NCI-H2107 (cell line): ENCODE data around the gene BIRC2.
A peak's percentile ranks its signal among the peaks of the same experiment; 100 is the strongest.
"Not testable (repeated sequence)": the region's sequence is repeated elsewhere in the genome, so short reads cannot be mapped to it uniquely, and the experiment has no call there.

Experiments used
- DNase-seq: peaks from one replicate; lab custom pipeline; 2025; lab: John Stamatoyannopoulos, UW

BIRC2 gene

DNA sequence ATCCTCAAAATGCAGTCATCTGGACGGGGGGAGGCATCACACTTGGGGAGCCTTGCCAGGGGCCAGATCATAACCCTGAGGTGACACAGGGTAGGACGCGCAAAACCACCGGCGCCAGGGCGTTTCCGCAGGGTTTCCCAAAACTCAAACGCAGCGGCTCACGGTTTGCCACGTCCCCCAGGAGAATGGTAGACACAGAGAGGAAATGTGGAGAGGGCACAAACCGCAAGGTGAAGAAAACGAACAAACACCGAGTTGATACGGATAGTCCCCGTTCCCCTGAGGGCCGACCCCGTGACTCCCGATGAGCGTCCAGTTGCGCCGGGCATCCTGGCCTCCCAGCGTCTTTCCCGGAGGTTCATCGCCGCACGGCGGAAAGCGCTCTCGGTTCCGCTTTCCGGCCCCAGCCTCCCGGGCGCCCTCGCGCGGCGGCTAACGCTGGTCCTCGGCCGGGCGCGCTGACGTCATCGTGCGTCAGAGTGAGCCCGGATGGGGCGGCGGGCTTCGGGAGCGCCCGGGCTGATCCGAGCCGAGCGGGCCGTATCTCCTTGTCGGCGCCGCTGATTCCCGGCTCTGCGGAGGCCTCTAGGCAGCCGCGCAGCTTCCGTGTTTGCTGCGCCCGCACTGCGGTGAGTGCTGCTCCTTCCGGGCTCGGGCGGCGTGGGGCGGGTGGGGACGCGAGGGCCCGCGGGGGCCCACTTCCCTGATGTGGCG, at the start of gene BIRC2:
Gene BIRC2 (plus strand): TSS at position 467 of the 714 bp plus-strand sequence. CDS start 2,641 bp downstream, outside the sequence.
- DNase-seq, result peak; percentile 92

DNA sequence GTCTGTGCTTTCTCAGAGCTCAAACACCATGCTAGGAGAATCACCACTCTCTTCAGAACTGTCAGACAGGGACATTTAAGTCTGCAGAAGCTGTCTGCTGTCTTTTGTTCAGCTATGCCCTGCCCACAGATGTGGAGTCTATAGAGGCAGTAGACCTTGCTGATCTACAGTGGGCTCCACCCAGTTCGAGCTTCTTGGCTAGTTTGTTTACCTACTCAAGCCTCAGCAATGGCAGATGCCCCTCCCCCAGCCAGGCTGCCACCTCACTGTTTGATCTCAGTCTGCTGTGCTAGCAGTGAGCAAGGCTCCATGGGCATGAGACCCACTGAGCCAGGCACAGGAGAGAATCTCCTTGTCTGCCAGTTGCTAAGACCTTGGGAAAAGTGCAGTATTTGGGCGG, 46.2 kb upstream of the BIRC2 start:
- DNase-seq, result not testable (repeated sequence)

DNA sequence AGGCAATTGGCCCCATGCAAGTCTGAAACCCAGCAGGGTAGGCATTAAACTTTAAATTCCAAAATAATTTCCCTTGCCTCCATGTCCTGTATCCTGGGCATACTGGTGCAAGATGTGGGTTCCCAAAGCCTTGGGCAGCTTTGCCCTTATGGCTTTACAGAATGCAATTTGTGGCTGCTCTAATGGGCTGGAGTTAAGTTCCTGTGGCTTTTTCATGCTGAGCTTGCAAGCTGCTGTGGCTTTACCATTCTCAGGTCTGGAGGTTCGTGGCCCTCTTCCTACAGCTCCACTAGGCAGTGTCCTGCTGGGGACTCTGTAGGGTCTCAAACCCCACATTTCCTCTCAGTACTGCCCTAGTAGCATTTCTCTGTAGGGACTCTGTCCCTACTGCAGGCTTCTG, 44.8 kb upstream of the BIRC2 start:
- DNase-seq, result no peak

DNA sequence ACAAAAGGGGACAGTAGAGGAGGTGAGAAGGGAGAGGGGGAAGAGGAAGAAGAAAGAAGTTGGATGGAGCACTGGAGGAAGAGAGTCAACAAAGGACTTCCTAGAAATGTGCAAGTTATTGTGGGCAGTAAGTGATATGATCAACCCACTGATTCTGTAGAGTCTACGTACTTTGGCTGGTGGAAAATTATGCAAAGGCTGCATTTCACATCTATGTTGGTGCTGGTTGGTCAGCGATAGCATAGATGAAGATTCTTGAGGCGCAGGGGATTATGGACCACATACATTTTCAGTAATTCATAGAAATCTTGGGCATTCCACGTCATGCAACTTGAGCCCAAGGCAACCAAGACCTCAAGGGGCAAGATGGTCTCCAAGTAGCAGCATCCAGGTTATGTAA, 42.3 kb upstream of the BIRC2 start:
- no peak for DNase-seq

DNA sequence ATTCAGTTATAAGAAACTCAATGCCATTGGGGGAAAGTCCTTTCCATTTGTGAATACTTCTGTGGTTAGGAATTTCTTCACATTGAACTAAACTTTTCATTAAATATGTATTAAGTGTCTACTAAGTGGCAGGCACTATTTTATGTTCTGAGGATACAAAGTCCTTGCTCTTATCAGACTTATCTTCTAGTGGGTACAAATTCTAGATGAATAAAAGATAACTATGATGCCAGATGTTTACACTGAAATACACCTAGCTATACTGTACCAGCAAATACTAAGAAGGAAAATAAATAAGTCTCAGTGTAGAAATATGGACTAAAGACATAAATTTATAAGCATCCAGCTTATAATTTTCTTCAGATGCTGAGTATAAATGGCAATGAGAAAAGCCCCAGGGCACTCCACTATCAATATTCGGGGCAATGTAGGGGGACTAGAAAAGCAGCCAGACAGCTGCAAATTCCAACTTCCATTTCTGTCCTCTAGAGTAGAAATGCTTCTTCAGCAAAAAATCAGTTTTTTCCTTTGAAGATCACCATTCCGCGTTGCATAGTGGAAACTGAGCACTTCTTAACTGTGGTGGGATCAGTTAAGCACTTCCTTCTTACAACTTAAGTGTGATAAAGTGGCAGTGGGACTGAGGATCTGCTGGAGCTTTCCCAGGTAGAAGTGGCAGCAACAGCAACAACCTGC, 41.5 kb upstream of the BIRC2 start:
- DNase-seq, result no peak

DNA sequence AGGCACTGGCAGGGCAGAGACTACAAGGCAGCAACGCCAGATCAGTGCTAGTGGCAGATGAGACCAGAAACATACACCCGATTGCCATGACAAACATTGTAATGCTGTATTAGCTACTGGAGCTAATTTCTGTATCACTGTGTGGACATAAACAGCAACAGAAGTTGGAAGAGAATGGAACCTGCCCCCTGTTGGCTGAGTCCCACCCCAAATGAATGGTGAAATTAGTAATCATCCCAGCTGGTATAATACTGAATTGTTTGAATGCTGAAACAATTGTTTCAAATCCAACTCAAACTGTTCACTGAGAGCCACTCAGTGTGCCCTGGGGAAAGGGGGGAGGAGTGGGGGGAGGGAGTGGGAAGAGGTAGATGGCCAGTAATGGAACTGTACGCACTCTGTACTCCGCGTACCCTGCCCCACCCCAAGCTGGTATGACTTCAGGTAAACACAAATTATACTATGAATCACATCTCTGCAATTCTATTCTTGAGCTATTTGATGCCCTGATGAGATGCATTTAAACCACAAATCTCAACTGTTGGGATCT, 40.9 kb upstream of the BIRC2 start:
- no peak for DNase-seq

DNA sequence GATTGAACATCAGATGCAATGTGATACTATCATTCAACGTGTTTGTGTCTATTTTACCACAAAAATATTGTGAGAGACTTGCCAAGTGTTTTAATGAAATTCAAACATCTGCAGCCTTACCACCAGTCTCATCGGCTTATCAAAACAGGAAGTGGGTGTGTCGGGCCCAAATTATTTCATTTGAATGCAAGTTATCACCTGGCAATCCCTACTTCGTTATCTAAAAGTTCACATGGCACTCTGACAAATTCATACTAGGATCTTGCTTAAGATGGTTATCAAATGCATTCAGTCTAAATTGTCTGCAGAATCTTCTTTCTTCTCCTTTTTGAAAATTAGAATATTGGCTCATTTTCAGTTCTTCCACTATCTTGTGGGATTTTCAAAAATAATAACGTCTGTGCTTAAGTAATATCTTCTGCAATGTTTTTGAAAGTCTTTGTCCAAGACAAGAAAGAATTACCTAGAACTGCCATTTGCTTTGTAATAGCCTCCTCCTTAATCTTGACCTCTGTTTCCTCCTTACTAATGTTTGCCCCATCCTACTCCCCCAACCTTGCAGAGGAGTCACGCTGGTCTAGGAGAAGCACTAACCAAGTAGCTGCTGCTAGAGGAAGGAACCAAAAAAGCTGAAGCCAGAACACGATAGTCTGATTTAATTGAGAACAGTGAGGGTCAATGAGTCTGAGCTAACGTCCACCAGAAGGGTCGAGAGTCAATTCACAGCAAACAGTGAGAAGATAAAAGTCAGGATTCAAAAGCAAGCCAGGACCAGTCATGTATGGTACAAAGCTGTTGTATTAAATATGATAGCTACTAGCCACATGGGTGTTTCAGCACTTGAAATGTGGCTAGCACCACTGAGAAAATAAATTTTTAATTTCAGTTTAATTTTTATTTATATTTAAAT, 39.9 kb upstream of the BIRC2 start:
- no peak for DNase-seq

DNA sequence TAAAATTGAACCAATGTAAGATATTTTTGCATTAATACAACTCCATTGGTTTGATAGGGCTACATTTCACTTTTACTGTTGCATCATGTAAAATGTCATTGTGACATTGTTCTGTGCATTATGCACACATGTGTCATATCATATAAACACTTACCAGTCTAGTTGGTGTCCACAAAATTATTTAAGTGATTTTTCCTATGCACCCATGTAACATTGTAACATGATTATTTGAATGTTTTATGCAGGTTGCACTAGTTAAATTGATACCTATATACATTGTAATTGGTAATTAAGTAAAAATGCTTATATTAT, 39.3 kb upstream of the BIRC2 start:
- no peak for DNase-seq

DNA sequence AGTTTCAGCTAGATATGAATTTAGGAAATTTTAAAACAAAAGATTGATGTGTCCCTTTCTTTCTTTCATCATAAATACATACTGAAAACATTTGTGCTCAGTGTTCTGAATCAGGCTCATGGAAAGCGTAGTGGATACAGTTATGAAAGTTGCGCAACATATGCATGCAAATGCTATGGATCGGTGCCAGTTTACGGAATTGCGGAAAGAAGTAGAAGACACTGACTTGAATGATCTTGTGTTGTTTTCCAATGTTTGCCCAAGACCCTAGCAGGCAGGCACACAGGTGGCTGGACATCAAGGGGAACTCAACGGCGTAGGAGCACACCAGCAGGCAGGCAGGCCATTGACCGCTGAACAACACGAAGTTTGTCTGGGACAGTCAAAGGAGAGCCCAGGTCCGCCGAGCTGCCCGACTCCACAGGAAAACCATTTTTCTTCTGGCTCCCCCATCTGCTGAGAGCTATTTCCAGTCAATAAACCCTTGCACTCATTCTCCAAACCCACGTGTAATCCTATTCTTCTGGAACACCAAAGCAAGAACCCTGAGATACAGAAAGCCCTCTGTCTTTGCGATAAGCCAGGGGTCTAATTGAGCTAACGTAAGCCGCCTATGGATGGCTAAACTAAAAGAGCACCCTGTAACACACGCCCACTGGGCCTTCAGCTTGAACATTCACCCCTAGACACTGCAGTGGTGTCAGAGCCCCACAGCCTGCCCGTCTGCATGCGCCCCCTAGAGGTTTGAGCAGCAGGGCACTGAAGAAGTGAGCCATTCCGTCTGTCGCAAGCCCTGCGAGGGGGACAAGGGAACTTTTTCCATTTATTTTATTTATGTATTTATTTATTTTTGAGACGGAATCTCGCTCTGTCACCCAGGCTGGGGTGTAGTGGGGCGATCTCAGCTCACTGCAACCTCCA, 37.1 kb upstream of the BIRC2 start:
- no peak for DNase-seq

DNA sequence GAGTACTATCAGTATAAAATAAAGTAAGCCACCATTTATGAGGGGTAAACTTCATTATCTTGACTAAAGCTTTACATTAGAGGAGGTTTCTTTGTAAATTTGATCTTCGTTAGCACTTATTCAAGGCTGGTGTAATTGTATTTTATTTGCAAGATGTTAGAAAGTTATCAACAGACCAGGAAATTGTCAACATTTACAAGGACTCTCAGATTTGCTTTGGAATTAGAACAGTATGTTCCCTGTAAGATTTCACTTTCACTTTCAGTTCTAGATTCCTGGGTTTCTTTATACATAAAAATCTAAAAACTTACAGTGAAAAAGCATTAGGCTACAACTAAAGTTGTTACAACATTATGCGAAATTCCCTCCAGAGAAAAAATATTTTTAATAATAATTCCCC, 34.3 kb upstream of the BIRC2 start:
- no peak for DNase-seq

DNA sequence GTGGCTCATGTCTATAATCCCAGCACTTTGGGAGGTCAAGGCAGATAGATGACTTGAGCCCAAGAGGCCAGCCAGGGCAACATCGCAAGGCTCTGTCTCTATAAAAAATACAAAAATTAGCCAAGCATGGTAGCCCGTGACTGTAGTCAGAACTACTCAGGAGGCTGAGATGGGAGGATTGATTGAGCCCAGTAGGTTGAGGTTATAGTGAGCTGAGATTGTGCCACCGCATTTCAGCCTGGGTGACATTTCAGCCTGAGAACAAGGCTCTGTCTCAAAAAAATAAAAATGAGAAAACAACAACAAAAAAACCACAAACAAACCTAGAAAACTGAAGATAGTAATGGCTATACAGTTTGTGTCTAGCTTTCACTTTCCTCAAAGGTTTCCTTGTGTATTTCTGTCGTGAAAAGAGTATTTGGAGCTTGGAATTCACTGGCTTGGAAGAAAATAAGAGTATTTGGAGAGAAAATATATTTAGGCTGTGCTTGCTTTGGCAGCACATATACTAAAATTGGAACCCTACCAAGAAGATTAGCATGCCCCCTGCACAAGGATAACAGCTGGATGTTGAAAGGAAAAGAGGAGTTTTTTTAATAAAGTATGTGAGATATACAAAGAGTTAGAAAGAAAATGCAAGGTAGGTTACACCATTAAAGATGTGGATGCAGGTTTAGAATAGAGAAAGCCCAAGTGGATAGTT, 33.6 kb upstream of the BIRC2 start:
- DNase-seq, result no peak

DNA sequence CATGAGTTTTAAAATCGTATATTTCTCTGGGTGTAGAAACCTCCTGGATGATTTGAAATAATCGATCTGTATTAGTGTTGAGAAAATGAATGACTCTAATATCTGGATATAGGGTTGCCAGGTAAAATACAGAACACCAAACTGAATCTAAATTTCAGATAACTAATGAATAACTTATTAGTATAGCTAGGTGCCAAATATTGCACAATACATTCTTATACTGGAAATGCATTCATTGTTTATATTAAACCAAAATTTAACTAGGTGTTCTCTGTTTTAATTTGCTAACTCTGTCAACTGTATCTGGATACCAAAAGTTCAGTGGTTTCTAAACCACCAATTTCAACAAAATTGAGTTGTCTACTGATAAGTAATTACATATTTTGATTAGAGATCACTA, 32.2 kb upstream of the BIRC2 start:
- no peak for DNase-seq

DNA sequence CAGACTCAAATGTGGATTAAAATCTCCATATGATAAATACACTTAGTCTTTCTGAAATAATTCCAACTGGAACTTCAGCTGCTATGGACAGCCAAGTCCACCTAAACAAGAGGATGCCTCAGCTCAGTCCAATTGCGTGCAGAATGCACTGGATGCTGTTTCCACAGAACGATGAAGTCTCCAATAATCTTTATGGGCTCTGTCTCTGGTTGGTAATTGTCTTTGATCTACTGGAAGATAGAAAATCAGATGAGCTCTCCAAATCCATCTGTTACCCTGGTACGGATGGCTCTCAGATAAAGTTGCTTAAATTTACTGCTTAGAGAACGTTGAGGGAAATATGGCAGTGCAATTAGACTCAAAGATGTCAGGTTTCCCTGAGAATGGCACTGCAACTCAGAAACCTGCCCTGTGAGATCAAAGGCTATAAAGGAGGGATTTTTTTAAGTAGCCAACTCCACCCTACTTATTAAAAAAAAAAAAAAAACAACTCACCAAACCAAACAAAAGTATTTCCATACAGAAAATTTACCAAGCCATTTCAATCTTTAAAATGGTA, 30.6 kb upstream of the BIRC2 start:
- no peak for DNase-seq

DNA sequence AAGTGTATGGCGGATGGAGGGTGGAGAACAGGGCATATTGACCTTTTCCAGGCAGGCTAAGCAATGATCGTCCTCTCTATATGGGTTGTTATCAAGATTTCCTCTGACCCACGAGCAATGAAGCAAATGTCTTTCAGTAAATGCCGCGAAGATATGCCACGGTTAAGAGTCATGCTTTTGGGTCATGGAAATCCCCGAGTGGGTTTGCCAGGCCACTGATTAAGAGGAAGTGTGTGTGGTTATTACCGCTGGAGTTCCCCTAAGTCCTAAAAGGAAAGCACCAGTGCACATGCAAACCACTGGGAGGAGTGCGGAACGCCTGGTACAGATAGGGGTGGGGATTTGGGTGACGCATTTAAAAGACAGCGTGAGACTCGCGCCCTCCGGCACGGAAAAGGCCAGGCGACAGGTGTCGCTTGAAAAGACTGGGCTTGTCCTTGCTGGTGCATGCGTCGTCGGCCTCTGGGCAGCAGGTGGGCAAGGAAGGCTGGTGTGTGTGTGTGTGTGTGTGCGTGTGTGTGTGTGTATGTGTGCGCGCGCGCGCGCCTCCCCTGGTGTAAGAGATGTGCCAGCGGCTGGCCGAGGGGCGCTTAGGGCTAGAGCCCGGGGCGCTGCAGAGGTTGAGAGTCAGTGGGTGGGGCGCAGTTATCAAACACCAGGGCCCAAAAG, 29.8 kb upstream of the BIRC2 start, which contains the start of gene BIRC3:
Gene BIRC3 (plus strand): TSS at position 386 of the 669 bp plus-strand sequence. CDS start 7,026 bp downstream, outside the sequence.
- peak; percentile 80 for DNase-seq

DNA sequence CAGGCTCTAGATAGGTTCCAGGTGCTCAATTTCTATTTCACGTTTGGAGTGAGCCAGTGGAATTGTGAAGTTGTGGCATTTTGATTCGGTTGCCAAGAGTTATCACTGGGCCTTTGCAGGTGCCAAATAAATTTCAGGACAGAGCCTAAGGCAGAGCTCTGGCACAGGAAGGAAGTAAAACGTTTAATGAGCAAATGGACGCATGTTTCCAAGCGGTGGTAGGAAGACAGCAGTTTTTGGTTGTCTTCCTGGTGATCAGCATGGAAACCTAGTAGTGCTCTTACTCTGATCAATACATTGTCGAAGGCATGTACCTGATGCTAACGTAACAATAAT, 29.3 kb upstream of the BIRC2 start:
- no peak for DNase-seq

DNA sequence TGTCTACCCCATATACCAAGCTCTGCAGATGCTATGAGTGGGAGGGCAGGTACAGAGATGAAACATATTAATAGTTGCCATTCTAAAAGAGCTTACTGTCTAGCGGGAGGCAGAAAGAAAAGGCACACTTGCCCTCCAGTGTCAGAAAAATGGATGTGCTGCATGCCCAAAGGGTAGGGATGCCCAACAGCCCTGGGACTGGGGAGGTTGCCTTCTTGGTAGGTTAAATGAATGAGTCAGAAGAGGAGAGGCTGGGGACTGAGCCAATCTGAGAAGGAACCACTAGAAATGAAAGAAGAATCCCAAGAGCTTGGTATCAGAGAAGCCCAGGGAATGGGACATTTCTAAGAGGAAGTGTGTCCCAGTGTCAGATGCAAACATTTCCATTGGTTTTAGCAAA, 28.5 kb upstream of the BIRC2 start:
- DNase-seq, result no peak

DNA sequence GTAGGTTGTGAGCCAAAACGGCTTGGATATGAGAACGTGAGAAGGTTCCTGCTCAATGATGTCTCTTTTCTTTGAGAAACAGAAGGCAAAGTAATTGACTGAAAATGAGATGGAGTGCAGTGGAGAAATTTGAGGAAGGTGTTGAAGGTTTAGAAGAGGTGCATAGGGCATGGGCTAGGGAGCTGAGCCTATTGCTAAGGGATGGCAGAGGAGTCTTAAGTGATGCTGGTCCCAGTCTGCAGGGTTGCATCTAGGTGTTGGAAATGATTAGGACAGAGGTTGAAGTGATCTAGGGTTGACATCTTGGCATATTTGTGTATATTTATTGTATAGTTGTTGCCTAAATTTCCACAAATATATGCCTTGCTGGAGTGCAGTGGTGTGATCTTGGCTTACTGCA, 27.5 kb upstream of the BIRC2 start:
- no peak for DNase-seq

DNA sequence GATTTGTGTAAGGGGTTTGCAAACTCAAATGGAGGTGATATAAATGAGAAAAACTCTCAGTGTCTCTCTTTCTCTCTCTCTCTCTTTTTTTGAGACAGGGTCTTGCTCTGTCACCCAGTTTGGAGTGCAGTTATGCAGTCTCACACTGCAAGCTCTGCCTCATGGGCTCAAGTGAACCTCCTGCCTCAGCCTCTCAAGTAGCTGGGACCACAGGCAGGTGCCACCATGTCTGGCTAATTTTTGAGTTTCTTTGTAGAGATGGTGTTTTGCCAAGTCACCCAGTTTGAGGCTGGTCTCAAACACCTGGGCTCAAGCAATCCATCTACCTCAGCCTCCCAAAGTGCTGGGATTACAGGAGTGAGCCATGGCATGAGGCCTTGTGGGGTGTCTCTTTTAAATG, 26.8 kb upstream of the BIRC2 start:
- no peak for DNase-seq

DNA sequence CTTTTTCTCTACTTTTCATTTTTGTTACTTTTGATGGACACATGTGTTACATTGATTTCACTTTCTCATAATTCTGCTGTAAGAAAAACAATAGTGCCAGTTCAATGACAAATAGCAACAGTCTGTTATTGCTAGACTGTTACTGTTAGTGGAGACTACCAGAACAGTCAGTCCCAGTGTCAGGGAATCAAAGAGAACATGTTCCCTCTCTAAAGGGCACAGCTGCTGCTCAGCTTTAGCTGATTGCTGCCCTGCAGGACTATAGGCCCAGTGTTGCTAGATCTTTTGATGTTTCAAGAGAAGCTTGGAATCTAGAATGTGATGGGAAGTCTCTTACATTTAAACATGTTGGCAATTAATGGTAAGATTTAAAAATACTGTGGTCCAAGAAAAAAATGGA, 26.3 kb upstream of the BIRC2 start:
- DNase-seq, result no peak

DNA sequence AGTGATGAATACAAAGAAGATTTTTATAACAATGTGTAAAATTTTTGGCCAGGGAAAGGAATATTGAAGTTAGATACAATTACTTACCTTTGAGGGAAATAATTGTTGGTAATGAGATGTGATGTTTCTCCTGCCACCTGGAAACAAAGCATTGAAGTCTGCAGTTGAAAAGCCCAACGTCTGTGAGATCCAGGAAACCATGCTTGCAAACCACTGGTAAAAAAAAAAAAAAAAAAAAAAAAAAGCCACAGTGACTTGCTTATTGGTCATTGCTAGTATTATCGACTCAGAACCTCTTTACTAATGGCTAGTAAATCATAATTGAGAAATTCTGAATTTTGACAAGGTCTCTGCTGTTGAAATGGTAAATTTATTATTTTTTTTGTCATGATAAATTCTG, 24.5 kb upstream of the BIRC2 start:
- no peak for DNase-seq
